ENCODE data around the gene IZUMO1R. TPM values are rescaled to one million over a fixed set of nuclear protein-coding genes. Genes with fewer than 3 reads are reported as not detected.

The IZUMO1R gene
- total RNA-seq, 2 experiments from 2014 or later, result not detected

- no peak for ATAC-seq (ENCODE audit: poor library complexity)
- no peaks in the 10 kb centered on the region for H3K36me3 Mint-ChIP-seq (ENCODE audit: low read depth)
- ChIA-PET CTCF (no interaction called here), POLR2A (no interaction called here)
- H3K4me3 Mint-ChIP-seq, result no peak overlapping the region
- peaks cover 26% of the 10 kb centered on the region for H3K27me3 Mint-ChIP-seq
- H3K4me1 Mint-ChIP-seq (ENCODE audit: low read depth), result no peaks in the 10 kb centered on the region
- peaks cover 0 to 3% of the 10 kb centered on the region in 2 experiments for H3K27me3 ChIP-seq (ENCODE audit: control insufficient read depth in 1 of 2, insufficient read depth in 2 of 2, low read length in 2 of 2)
- H3K4me1 ChIP-seq (ENCODE audit: insufficient read depth, low read length), result no peaks in the 10 kb centered on the region
- intact Hi-C loops (cut with DNase I, micrococcal nuclease), result no loop called here
- no peaks in the 10 kb centered on the region for H3K36me3 ChIP-seq (ENCODE audit: insufficient read depth, low read length)
- H3K27ac Mint-ChIP-seq, result no peak overlapping the region
- no peak for TF ChIP-seq CTCF (IDR thresholded peaks at IDR 0.05)
- peaks cover 0 to 9% of the 10 kb centered on the region in 2 experiments for H3K9me3 ChIP-seq (ENCODE audit: control insufficient read depth in 1 of 2, insufficient read depth in 1 of 2, low read length in 2 of 2)
- no peak for DNase-seq
- no peak overlapping the region for H3K27ac ChIP-seq (ENCODE audit: low read depth in 1 of 2, low read length in 2 of 2)
- no peaks in the 10 kb centered on the region for H3K9me3 Mint-ChIP-seq
- no peak overlapping the region for H3K4me3 ChIP-seq (ENCODE audit: low read length)
Observed at GRCh38 chr11:94307101-94307791, 2.9 kb downstream of the IZUMO1R start.

- intact Hi-C loops (cut with DNase I, micrococcal nuclease), result no loop called here
Observed at GRCh38 chr11:94308024-94308423, 3.6 kb downstream of the IZUMO1R start.

GRCh38 chr11:94309757-94310156 lies 5.4 kb downstream of the IZUMO1R start:
- ChIA-PET CTCF (no interaction called here), POLR2A (interaction anchor here (1.0 kb wide), 1 partner anchor 9 kb away, joined by 3 read pairs; no protein-coding TSS in a partner anchor)
- ATAC-seq (ENCODE audit: poor library complexity) (no peak), DNase-seq (no peak)
- Mint-ChIP-seq H3K9me3 (no peaks in the 10 kb centered on the region), H3K4me1 (ENCODE audit: low read depth) (no peaks in the 10 kb centered on the region), H3K36me3 (ENCODE audit: low read depth) (no peaks in the 10 kb centered on the region), H3K27me3 (peaks cover 20% of the 10 kb centered on the region), H3K27ac (no peak overlapping the region), H3K4me3 (no peak overlapping the region)
- peaks cover 3% of the 10 kb centered on the region in 2 experiments for H3K27me3 ChIP-seq (ENCODE audit: control insufficient read depth in 1 of 2, insufficient read depth in 2 of 2, low read length in 2 of 2)
- intact Hi-C loops (cut with DNase I, micrococcal nuclease), result no loop called here
- H3K4me3 ChIP-seq (ENCODE audit: low read length), result no peak overlapping the region
- no peak for TF ChIP-seq CTCF (IDR thresholded peaks at IDR 0.05)
- H3K9me3 ChIP-seq (ENCODE audit: control insufficient read depth in 1 of 2, insufficient read depth in 1 of 2, low read length in 2 of 2), result peaks cover 0 to 9% of the 10 kb centered on the region in 2 experiments
- H3K36me3 ChIP-seq (ENCODE audit: insufficient read depth, low read length), result no peaks in the 10 kb centered on the region
- H3K27ac ChIP-seq (ENCODE audit: low read depth in 1 of 2, low read length in 2 of 2), result no peak overlapping the region
- no peaks in the 10 kb centered on the region for H3K4me1 ChIP-seq (ENCODE audit: insufficient read depth, low read length)

More at GRCh38 chr11:94308024-94308423, 3.6 kb downstream of the IZUMO1R start:
- H3K4me3 Mint-ChIP-seq, result no peak overlapping the region
- no peaks in the 10 kb centered on the region for H3K4me1 Mint-ChIP-seq (ENCODE audit: low read depth)
- Histone ChIP-seq H3K27ac (ENCODE audit: low read depth in 1 of 2, low read length in 2 of 2) (no peak overlapping the region), H3K4me3 (ENCODE audit: low read length) (no peak overlapping the region), H3K9me3 (ENCODE audit: control insufficient read depth in 1 of 2, insufficient read depth in 1 of 2, low read length in 2 of 2) (peaks cover 0 to 9% of the 10 kb centered on the region in 2 experiments), H3K27me3 (ENCODE audit: control insufficient read depth in 1 of 2, insufficient read depth in 2 of 2, low read length in 2 of 2) (peaks cover 0 to 3% of the 10 kb centered on the region in 2 experiments), H3K4me1 (ENCODE audit: insufficient read depth, low read length) (no peaks in the 10 kb centered on the region), H3K36me3 (ENCODE audit: insufficient read depth, low read length) (no peaks in the 10 kb centered on the region)
- H3K36me3 Mint-ChIP-seq (ENCODE audit: low read depth), result no peaks in the 10 kb centered on the region
- H3K27me3 Mint-ChIP-seq, result peaks cover 19% of the 10 kb centered on the region
- ChIA-PET POLR2A (no interaction called here), CTCF (no interaction called here)
- TF ChIP-seq CTCF (IDR thresholded peaks at IDR 0.05), result no peak
- no peaks in the 10 kb centered on the region for H3K9me3 Mint-ChIP-seq
- ATAC-seq (ENCODE audit: poor library complexity) (no peak), DNase-seq (no peak)
- no peak overlapping the region for H3K27ac Mint-ChIP-seq
